HCT116 (cell line): ENCODE data around the gene PSMB7.

Source experiments
- CTCF ChIP-seq, 3 experiments: fragments of 200-600 bp in 1 of 3; sonication (generic) in 1 of 3; IDR thresholded peaks in 2 of 3; conservative IDR thresholded peaks in 1 of 3; 2 replicates each; pipeline ENCODE4 v1.5.1; 2012 to 2017; ENCODE audit warnings: low read depth in 2 of 3, low read length in 2 of 3, antibody characterized with exemption in 1 of 3, borderline replicate concordance in 1 of 3, control low read depth in 1 of 3, mild to moderate bottlenecking in 1 of 3, mixed read lengths in 1 of 3, mixed run types in 1 of 3, moderate library complexity in 1 of 3; ENCODE audit not compliant: insufficient read depth in 1 of 3
- EZH2phosphoT487 ChIP-seq: fragments of 200-600 bp; IDR thresholded peaks from 2 replicates; pipeline ENCODE4 v1.6.1; 2018; ENCODE audit warnings: antibody characterized with exemption, borderline replicate concordance
- JUND ChIP-seq: IDR thresholded peaks from 2 replicates; pipeline ENCODE4 v1.6.1; 2012
- SIN3A ChIP-seq: IDR thresholded peaks from 2 replicates; pipeline ENCODE4 v1.6.1; 2012; ENCODE audit warnings: low read depth
- ZFX ChIP-seq: fragments of 450-650 bp; IDR thresholded peaks from 2 replicates; pipeline ENCODE4 v1.6.1; 2017

GRCh38 chr9:124332361-124333202 is 82.7 kb downstream of the PSMB7 start:
- no peak for TF ChIP-seq CTCF (IDR thresholded peaks at IDR 0.05 in 2 of 3, conservative IDR thresholded peaks at IDR 0.05 in 1 of 3; ENCODE audit: borderline replicate concordance in 1 of 3, insufficient read depth in 1 of 3, low read depth in 2 of 3, low read length in 2 of 3)
- TF ChIP-seq ZFX, result no peak
- no peak for TF ChIP-seq SIN3A
- no peak for TF ChIP-seq JUND
- TF ChIP-seq EZH2phosphoT487, result no peak
